K562 (cell line): Measurements from ENCODE around the gene BAK1. TPM values are rescaled to one million over a fixed set of nuclear protein-coding genes. Genes with fewer than 3 reads are reported as not detected.

Source experiments
- BCL6 ChIP-seq: fragments of 250-450 bp; sonication (Bioruptor Pico); IDR thresholded peaks from 2 replicates; pipeline ENCODE4 v1.4.0; 2020
- CBX8 ChIP-seq: fragments of 200-600 bp; sonication (generic); IDR thresholded peaks from 2 replicates; pipeline ENCODE4 v1.6.1; 2012; ENCODE audit warnings: borderline replicate concordance, mixed run types, low read depth, mild to moderate bottlenecking, moderate library complexity, mixed read lengths, low read length, control low read depth, inconsistent platforms; ENCODE audit not compliant: poor library complexity, severe bottlenecking; ENCODE audit errors: extremely low read depth
- CXXC5 ChIP-seq: fragments of 250-450 bp; sonication (Bioruptor Pico); IDR thresholded peaks from 2 replicates; pipeline ENCODE4 v1.8.0; 2022; ENCODE audit warnings: inconsistent platforms, mild to moderate bottlenecking, moderate library complexity
- ELF1 ChIP-seq: fragments of 200-800 bp; sonication (Bioruptor generic); IDR thresholded peaks from 2 replicates; pipeline ENCODE4 v1.6.1; 2016; ENCODE audit warnings: missing genetic modification characterization, missing compliant biosample characterization
- FIP1L1 ChIP-seq: fragments of 200-400 bp; formaldehyde crosslinking; IDR thresholded peaks from 2 replicates; pipeline ENCODE4 v1.6.1; 2018; ENCODE audit warnings: mild to moderate bottlenecking, low read depth, low read length; ENCODE audit not compliant: poor library complexity, severe bottlenecking
- GABPB1 ChIP-seq: sonication (generic); formaldehyde crosslinking; IDR thresholded peaks from 2 replicates; pipeline ENCODE4 v1.8.0; 2022; ENCODE audit warnings: mild to moderate bottlenecking, missing genetic modification reagents
- HOXB6 ChIP-seq: fragments of 250-450 bp; sonication (Bioruptor Pico); IDR thresholded peaks from 2 replicates; pipeline ENCODE4 v1.5.1; 2022; ENCODE audit warnings: mild to moderate bottlenecking, borderline replicate concordance
- MYC ChIP-seq, 2 experiments: fragments of 250-450 bp in 1 of 2; sonication (Bioruptor Pico) in 1 of 2; IDR thresholded peaks; 2 replicates each; pipeline versions ENCODE4 v1.5.1 to v1.6.1; 2012 to 2021; ENCODE audit warnings: low read depth in 2 of 2, borderline replicate concordance in 1 of 2, improper control_type of control experiment in 1 of 2, low read length in 1 of 2, mild to moderate bottlenecking in 1 of 2, moderate library complexity in 1 of 2
- NONO ChIP-seq, 2 experiments: fragments of 200-400 bp in 1 of 2; fragments of 450-650 bp in 1 of 2; formaldehyde crosslinking in 1 of 2; IDR thresholded peaks; 2 replicates each; pipeline ENCODE4 v1.6.1; 2017; ENCODE audit warnings: low read depth in 2 of 2, mild to moderate bottlenecking in 2 of 2, moderate library complexity in 2 of 2, low read length in 1 of 2
- NUFIP1 ChIP-seq: fragments of 450-650 bp; IDR thresholded peaks from 2 replicates; pipeline ENCODE4 v1.6.1; 2018; ENCODE audit not compliant: partially characterized antibody
- POLR3G ChIP-seq: IDR thresholded peaks from 2 replicates; pipeline ENCODE4 v1.6.1; 2011; ENCODE audit not compliant: insufficient read length, insufficient replicate concordance; ENCODE audit errors: extremely low read depth
- RBM25 ChIP-seq: fragments of 200-400 bp; formaldehyde crosslinking; IDR thresholded peaks from 2 replicates; pipeline ENCODE4 v1.6.1; 2018; ENCODE audit warnings: low read length, low read depth, moderate library complexity; ENCODE audit not compliant: severe bottlenecking
- SIRT6 ChIP-seq: IDR thresholded peaks from one replicate; pipeline ENCODE4 v1.6.1; 2012; ENCODE audit warnings: low read depth, mild to moderate bottlenecking, control low read depth, inconsistent platforms, low read length, moderate library complexity
- ZBTB34 ChIP-seq: fragments of 250-450 bp; sonication (Bioruptor Pico); IDR thresholded peaks from 2 replicates; pipeline ENCODE4 v1.8.0; 2021; ENCODE audit warnings: mild to moderate bottlenecking, moderate library complexity
- ZNF133 ChIP-seq: fragments of 250-450 bp; sonication (Bioruptor Pico); IDR thresholded peaks from 2 replicates; pipeline ENCODE4 v1.4.0; 2020; ENCODE audit warnings: mild to moderate bottlenecking
- ZNF449 ChIP-seq: fragments of 250-450 bp; sonication (Bioruptor Pico); IDR thresholded peaks from 2 replicates; pipeline ENCODE4 v1.8.0; 2022; ENCODE audit warnings: moderate library complexity, mild to moderate bottlenecking, inconsistent platforms
- ZNF655 ChIP-seq: fragments of 250-450 bp; sonication (Bioruptor Pico); IDR thresholded peaks from 2 replicates; pipeline ENCODE4 v1.5.0; 2021
- polyA plus RNA-seq, 8 experiments: library from polyadenylated mRNA; depleted of rRNA in 4 of 8; stranded (reverse) in 5 of 8; unstranded in 3 of 8; fragments of >200 nt; fragmentation: Nextera tagmentation in 2 of 8; fragmentation: Illumina TruSeq in 1 of 8; extraction: Ambion mirVana in 2 of 8; extraction: Trizol in 1 of 8; gene quantifications; 2 replicates each; pipeline versions ENCODE4 v1.2.1 to v1.2.3, GENCODE V29; 2011 to 2014; ENCODE audit warnings: inconsistent platforms in 1 of 8, missing spikeins in 1 of 8
- total RNA-seq, 7 experiments: library from RNA; depleted of rRNA in 6 of 7; stranded (reverse); fragments of >200 nt in 6 of 7; fragmentation: Illumina TruSeq in 2 of 7; extraction: Trizol in 2 of 7; gene quantifications; 2 replicates each; pipeline versions ENCODE4 v1.2.1 to v1.2.3, GENCODE V29; 2011 to 2021; ENCODE audit warnings: low replicate concordance in 1 of 7
- TF ChIP-seq, protein P1 (sequence below), 2 experiments: fragments of 450-650 bp; conservative IDR thresholded peaks; 2 replicates each; pipeline ENCODE4 v1.6.1; 2017; ENCODE audit warnings: mild to moderate bottlenecking in 2 of 2, moderate library complexity in 2 of 2
- TF ChIP-seq, protein P2 (sequence below): sonication (generic); formaldehyde crosslinking; IDR thresholded peaks from 2 replicates; pipeline ENCODE4 v1.8.0; 2022; ENCODE audit warnings: missing genetic modification reagents, mild to moderate bottlenecking, borderline replicate concordance

The BAK1 gene
- total and polyA plus RNA-seq, 9 of the 15 experiments (the other 6 are each of a cell fraction or from before 2014, with no cell fraction given) = 5.4 to 30.7 (median 18.9) TPM

DNA sequence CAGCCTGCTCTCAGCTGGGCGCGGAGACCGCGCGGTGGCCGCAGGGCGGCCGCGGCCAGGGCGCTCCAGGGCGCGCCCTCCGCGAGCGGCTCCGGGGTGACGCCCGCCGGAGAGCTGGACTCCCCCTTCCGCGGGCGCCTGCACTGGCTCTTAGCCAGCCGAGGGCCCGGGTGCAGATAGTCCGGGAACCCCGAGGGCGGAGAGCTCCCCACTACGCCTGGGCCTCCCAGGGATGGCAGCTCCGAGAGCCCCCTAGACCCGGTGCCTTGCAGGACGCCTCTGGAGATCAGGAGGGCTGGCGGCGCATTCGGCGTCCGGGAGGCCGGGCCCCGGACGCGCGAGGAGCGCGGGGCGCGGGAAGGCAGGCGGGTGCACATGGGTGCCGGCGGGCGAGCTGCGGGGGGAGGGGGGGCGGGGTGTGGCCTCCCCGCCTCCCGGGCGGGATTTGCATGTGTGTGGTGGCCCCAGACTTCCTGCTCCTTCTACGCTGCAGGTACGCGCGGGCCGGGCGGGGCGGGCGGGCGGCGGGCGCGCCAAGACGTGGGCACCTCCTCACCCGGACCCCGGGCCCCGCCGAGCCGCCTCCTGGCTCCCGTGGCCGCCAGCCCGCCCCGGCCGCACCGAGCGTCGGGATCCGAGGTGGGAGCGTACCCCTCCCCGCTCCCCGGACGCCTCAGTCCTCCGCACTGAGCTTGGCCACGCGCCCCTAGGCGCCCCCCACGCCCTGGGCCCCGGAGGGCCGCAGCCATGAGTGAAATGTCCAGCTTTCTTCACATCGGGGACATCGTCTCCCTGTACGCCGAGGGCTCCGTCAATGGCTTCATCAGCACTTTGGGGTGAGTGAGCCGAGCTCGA is 41.0 kb upstream of the BAK1 start, which contains the start of gene ITPR3 (continued):
- TF ChIP-seq ZNF449 = no peak
- no peak for TF ChIP-seq BCL6 (CRISPR knock-in tag)
- TF ChIP-seq SIRT6 = no peak
- TF ChIP-seq NONO (IDR thresholded peaks at IDR 0.05; ENCODE audit: low read depth in 2 of 2, low read length in 1 of 2) = no peak
- TF ChIP-seq, protein P1, sequence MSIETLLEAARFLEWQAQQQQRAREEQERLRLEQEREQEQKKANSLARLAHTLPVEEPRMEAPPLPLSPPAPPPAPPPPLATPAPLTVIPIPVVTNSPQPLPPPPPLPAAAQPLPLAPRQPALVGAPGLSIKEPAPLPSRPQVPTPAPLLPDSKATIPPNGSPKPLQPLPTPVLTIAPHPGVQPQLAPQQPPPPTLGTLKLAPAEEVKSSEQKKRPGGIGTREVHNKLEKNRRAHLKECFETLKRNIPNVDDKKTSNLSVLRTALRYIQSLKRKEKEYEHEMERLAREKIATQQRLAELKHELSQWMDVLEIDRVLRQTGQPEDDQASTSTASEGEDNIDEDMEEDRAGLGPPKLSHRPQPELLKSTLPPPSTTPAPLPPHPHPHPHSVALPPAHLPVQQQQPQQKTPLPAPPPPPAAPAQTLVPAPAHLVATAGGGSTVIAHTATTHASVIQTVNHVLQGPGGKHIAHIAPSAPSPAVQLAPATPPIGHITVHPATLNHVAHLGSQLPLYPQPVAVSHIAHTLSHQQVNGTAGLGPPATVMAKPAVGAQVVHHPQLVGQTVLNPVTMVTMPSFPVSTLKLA (conservative IDR thresholded peaks at IDR 0.05) = peak; percentile 71 to 82; a peak in 3 of 4 replicates
- TF ChIP-seq GABPB1 (CRISPR knock-in tag) = no peak
- TF ChIP-seq CXXC5 (CRISPR knock-in tag) = peak; percentile 59
- no peak for TF ChIP-seq ELF1 (tag)
- TF ChIP-seq MYC (IDR thresholded peaks at IDR 0.05; ENCODE audit: low read depth, low read length) = peak; percentile 76
- TF ChIP-seq MYC (CRISPR knock-in tag; IDR thresholded peaks at IDR 0.05; ENCODE audit: borderline replicate concordance, low read depth) = no peak
- TF ChIP-seq POLR3G = no peak
- TF ChIP-seq ZNF133 = no peak
- TF ChIP-seq FIP1L1 = peak; percentile 49
- TF ChIP-seq RBM25 = no peak
- no peak for TF ChIP-seq HOXB6
- no peak for TF ChIP-seq NUFIP1
- no peak for TF ChIP-seq ZBTB34 (CRISPR knock-in tag)
- TF ChIP-seq CBX8 = no peak
- TF ChIP-seq ZNF655 (CRISPR knock-in tag) = no peak
- TF ChIP-seq, protein P2, sequence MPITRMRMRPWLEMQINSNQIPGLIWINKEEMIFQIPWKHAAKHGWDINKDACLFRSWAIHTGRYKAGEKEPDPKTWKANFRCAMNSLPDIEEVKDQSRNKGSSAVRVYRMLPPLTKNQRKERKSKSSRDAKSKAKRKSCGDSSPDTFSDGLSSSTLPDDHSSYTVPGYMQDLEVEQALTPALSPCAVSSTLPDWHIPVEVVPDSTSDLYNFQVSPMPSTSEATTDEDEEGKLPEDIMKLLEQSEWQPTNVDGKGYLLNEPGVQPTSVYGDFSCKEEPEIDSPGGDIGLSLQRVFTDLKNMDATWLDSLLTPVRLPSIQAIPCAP (CRISPR knock-in tag) = no peak
